Activated CD4-positive, alpha-beta memory T cell treated with anti-CD3 and anti-CD28 coated beads, Interleukin-2, amount 10 ng/mL, durations not matched to agents 7 days and 5 days (primary cell): ENCODE measurements around the gene FCN3. TPM values are rescaled to one million over a fixed set of nuclear protein-coding genes. Genes with fewer than 3 reads are reported as not detected.

ENCODE experiments used
- CTCF ChIA-PET: fragments of 350-600 bp; sonication (Branson Sonifier 250); formaldehyde crosslinking; loops from one replicate; lab custom pipeline; 2021; ENCODE audit warnings: antibody characterized with exemption, inconsistent platforms; lab: Charles Lee
- POLR2A ChIA-PET: fragments of 350-600 bp; sonication (Branson Sonifier 250); formaldehyde crosslinking; loops from one replicate; lab custom pipeline; 2021; ENCODE audit warnings: antibody characterized with exemption; lab: Charles Lee
- DNase-seq: peaks from one replicate; pipeline ENCODE4 v3.0.0-alpha.2; 2020
- H3K27ac Mint-ChIP-seq: one replicate; pipeline ENCODE4 v1.8.0; 2021; ENCODE audit warnings: mild to moderate bottlenecking, mixed read lengths
- H3K27me3 Mint-ChIP-seq: one replicate; pipeline ENCODE4 v1.8.0; 2021; ENCODE audit warnings: mixed read lengths
- H3K36me3 Mint-ChIP-seq: one replicate; pipeline ENCODE4 v1.8.0; 2021; ENCODE audit warnings: low read depth, mixed read lengths
- H3K4me1 Mint-ChIP-seq: one replicate; pipeline ENCODE4 v1.8.0; 2021; ENCODE audit warnings: mixed read lengths
- H3K4me3 Mint-ChIP-seq: one replicate; pipeline ENCODE4 v1.8.0; 2021; ENCODE audit warnings: mild to moderate bottlenecking, mixed read lengths
- H3K9me3 Mint-ChIP-seq: one replicate; pipeline ENCODE4 v1.8.0; 2021; ENCODE audit warnings: mixed read lengths
- total RNA-seq, 2 experiments: library from RNA; stranded (reverse); gene quantifications; one replicate each; pipeline ENCODE4 v1.2.3, GENCODE V29; 2021

FCN3 gene
- total RNA-seq, 2 experiments from 2014 or later, result not detected

DNA sequence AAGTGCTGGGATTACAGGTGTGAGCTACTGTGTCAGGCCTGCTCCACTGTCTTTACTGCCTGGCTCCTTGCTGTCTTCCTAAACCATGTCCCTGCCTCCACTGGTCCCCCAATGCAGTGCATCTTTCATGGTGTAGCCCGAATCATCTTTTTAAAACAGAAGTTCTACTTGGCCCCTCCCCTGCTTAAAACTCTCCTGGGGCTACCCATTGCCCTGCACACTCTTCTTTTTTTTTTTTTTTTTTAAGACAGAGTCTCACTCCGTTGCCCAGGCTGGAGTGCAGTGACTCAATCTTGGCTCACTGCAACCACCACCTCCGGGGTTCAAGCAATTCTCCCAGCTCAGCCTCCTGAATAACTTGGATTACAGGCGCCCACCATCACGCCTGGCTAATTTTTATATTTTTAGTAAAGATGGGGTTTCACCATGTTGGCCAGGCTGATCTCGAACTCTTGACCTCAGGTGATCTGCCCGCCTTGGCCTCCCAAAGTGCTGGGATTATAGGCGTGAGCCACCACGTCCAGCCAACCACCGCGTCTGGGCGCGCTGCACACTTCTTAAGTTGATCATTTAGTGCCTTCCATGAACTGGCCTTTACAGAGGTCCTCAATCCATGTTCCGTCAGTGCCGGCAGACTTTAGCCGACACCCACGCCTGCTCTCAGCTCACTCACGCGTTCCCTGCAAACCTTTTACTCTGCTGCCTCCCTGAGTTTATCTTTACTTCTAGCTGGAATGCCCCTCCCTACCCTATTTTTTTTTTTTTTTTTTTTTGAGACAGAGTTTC, 2.4 kb downstream of the FCN3 start:
- H3K4me1 Mint-ChIP-seq, result peaks cover 20% of the 10 kb centered on the region
- no peaks in the 10 kb centered on the region for H3K9me3 Mint-ChIP-seq
- POLR2A ChIA-PET, result interaction anchor here (1.1 kb wide), 1 partner anchor 9 kb away, joined by 3 read pairs; no protein-coding TSS in a partner anchor
- no peak overlapping the region for H3K27ac Mint-ChIP-seq
- CTCF ChIA-PET, result interaction anchor here (0.7 to 1.7 kb wide), 4 partner anchors 16 to 217 kb away, joined by 3 to 6 read pairs (median 3); partner anchors contain the start of gene SLC9A1
- peaks cover 3% of the 10 kb centered on the region for H3K27me3 Mint-ChIP-seq
- no peaks in the 10 kb centered on the region for H3K36me3 Mint-ChIP-seq
- H3K4me3 Mint-ChIP-seq, result no peak overlapping the region
- no peak for DNase-seq

DNA sequence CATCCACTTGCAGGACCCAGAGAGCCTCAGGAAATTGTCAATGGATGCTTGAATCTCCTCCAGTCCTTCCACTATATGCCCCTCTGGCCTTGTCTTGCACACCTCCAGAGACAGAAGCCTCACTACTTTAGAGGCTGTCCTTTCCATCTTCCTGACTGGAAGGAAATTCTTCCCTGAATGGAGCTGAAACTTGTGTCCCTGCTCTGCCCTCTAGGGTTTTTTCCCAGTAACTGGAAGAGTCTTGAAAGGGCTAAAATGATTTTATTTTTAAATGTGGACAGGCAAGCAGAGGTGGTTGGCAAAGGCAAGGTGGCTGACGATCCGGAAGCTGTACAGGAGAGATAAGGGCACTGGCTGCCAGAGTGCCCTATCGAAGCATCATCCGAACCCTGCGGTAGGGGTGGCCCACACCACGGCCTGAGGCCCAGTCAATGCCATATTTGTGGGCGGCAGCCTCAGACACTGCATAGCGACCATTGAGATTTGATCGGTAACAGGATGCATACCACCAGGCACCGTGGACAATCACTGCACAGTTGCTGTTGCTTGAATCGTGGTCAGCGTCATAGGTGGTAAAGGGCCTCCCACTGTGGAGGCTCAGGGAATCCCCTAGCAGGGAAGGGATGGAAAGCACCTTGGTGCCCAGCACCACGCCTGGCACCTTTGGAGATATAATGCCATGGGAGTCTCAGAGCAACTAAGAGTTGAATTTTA, 5.6 kb downstream of the FCN3 start:
- no peaks in the 10 kb centered on the region for H3K27me3 Mint-ChIP-seq
- no peak overlapping the region for H3K4me3 Mint-ChIP-seq
- H3K9me3 Mint-ChIP-seq, result no peaks in the 10 kb centered on the region
- no peak overlapping the region for H3K27ac Mint-ChIP-seq
- DNase-seq, result no peak
- H3K4me1 Mint-ChIP-seq, result peaks cover 37% of the 10 kb centered on the region
- ChIA-PET CTCF (interaction anchor here (0.6 to 1.7 kb wide), 3 partner anchors 13 to 214 kb away, joined by 3 to 6 read pairs (median 3); partner anchors contain the start of gene SLC9A1), POLR2A (interaction anchor here (0.6 kb wide), 1 partner anchor 1250 kb away, joined by 3 read pairs; no protein-coding TSS in a partner anchor)
- no peaks in the 10 kb centered on the region for H3K36me3 Mint-ChIP-seq

DNA sequence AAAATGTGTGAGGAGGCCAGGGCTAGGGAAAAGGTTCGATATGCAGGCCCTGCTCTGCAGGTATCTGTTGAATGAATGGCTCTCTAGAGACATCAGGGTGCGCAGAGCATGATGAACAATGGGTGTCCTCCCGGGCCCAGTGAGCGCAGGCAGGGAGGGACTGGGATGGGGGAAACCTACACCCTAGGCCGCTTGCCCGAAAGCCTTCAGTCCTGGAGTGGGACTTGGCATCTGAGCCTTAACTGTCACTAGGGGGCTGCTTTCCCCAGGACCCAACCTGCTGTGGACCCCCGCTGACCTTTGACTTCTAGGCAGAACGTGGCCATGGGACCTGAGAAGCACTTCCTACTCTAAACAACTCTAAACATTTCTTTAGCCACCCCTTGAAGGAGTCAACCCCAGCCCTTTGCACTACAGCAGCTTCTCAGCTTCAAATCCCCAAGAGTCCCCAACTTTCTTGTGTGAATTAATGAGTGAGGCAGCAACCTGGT, 7.4 kb downstream of the FCN3 start:
- H3K4me3 Mint-ChIP-seq, result peak overlapping the region; percentile 48
- DNase-seq, result no peak

DNA sequence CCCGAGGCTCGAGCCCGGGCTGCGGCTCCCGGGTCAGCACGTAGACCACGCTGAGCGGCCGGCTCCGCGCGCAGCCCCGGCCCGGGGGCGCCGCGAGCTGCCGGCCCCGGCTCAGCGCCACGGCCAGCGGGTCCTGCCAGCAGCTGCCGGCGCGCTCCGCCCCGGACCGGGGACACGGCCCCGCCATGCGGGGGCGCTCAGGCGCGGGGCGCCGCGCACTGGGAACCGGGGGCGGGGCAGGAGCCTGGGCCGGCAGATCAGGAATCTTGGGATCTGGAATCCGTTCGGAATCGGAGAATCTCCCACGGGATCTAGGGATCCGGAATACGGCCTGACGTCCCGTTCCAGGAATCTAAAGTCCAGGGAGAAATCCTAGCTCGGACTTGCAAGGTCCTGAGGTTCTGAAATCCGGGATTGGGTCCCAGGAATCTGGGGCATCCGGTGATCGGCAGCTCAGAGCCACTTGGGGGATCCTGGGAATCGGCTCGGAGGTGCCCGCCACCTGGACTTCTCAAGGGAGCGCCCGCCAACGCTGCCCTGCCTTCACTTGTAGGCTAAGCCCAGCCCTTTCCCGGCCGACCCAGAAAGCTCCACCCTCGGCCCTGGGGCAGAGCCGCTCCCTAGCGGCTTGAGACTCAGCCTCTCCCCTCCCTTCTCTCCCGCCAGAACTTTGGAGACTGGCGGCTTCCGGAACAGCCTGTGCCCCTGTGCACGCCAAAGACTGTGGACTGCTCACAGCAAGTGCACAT, 8.0 kb downstream of the FCN3 start, which contains the start of gene MAP3K6:
MAP3K6 (minus strand) TSS at position 551 of the 749 bp plus-strand sequence; CDS start at position 187, 364 bp downstream.
- Mint-ChIP-seq H3K36me3 (no peaks in the 10 kb centered on the region), H3K27me3 (no peaks in the 10 kb centered on the region), H3K9me3 (no peaks in the 10 kb centered on the region), H3K27ac (peak within 1 kb of the TSS; percentile 83), H3K4me1 (peaks cover 37% of the 10 kb centered on the region), H3K4me3 (peak within 1 kb of the TSS; percentile 83)
- ChIA-PET POLR2A (interaction anchor here (0.6 to 3.2 kb wide), 10 partner anchors 9 to 287 kb away, joined by 3 to 32 read pairs (median 6); partner anchors contain the start of gene SYTL1), CTCF (interaction anchor here (0.8 to 2.8 kb wide), 17 partner anchors 9 to 370 kb away, joined by 3 to 36 read pairs (median 5); partner anchors contain the start of genes GPR3, SLC9A1 and SYTL1)
- DNase-seq, result peak; percentile 58

More for the DNA sequence above, 7.4 kb downstream of the FCN3 start:
- ChIA-PET POLR2A (interaction anchor here (1.2 to 3.2 kb wide), 5 partner anchors 10 to 25 kb away, joined by 3 to 32 read pairs (median 10); partner anchors contain the start of gene SYTL1), CTCF (interaction anchor here (0.8 to 2.8 kb wide), 10 partner anchors 10 to 49 kb away, joined by 3 to 36 read pairs (median 6); partner anchors contain the start of gene SYTL1)
- no peaks in the 10 kb centered on the region for H3K36me3 Mint-ChIP-seq
- H3K4me1 Mint-ChIP-seq, result peaks cover 37% of the 10 kb centered on the region
- no peaks in the 10 kb centered on the region for H3K9me3 Mint-ChIP-seq
- H3K27me3 Mint-ChIP-seq, result no peaks in the 10 kb centered on the region
- peak overlapping the region; percentile 26 for H3K27ac Mint-ChIP-seq

GRCh38 chr1:27366113-27366410, 8.6 kb downstream of the FCN3 start:
- Mint-ChIP-seq H3K27ac (peak overlapping the region; percentile 83), H3K27me3 (no peaks in the 10 kb centered on the region), H3K9me3 (no peaks in the 10 kb centered on the region), H3K4me1 (peaks cover 39% of the 10 kb centered on the region), H3K36me3 (no peaks in the 10 kb centered on the region), H3K4me3 (peak overlapping the region; percentile 83)
- peak; percentile 82 for DNase-seq
- ChIA-PET POLR2A (interaction anchor here (0.6 to 3.2 kb wide), 15 partner anchors 9 to 287 kb away, joined by 3 to 32 read pairs (median 4); partner anchors contain the start of genes CD164L2 and SYTL1), CTCF (interaction anchor here (0.8 to 2.8 kb wide), 19 partner anchors 9 to 369 kb away, joined by 3 to 36 read pairs (median 5); partner anchors contain the start of genes GPR3, SLC9A1 and SYTL1)

GRCh38 chr1:27365372-27366112, 9.1 kb downstream of the FCN3 start:
- POLR2A ChIA-PET, result interaction anchor here (0.6 to 3.2 kb wide), 16 partner anchors 8 to 286 kb away, joined by 3 to 32 read pairs (median 4); partner anchors contain the start of genes CD164L2 and SYTL1
- Mint-ChIP-seq H3K36me3 (no peaks in the 10 kb centered on the region), H3K4me3 (peak overlapping the region; percentile 83), H3K27me3 (no peaks in the 10 kb centered on the region), H3K27ac (peak overlapping the region; percentile 83), H3K4me1 (peaks cover 39% of the 10 kb centered on the region), H3K9me3 (no peaks in the 10 kb centered on the region)
- peak; percentile 86 for DNase-seq
- CTCF ChIA-PET, result interaction anchor here (0.6 to 2.8 kb wide), 21 partner anchors 8 to 369 kb away, joined by 3 to 36 read pairs (median 4); partner anchors contain the start of genes GPR3, SLC9A1 and SYTL1

DNA sequence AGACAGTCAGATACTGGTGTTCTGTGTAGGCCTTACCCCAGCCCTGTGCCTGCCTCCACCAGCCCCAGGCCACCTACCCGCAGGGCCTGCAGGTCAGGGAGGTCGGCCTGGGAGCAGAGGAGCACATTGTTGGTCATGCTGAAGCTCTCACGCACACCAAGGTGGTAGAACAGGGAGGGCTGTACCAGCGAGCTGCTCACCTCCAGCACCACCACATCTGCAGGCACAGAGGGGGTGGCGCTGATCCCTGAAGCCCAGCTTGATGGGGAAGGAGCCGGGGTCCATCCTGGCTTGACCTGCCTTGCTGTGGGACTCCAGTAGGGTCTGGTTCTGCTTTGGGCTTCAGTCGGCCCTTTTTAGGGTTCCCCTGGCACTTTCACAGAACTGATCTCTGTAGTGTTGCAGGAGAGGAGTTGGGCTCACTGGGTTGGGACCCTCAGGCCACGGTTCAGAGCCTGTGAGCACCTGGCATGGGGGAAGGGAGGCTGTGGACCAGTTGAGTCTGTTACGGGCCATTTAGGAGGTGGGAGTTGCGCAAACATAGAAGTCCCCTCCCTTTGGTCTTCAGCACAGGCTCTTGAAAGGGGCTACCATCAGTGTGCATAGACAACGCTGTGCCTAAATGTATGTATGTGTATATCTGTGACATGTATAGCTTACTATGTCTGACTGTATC, 9.8 kb downstream of the FCN3 start:
- no peaks in the 10 kb centered on the region for H3K9me3 Mint-ChIP-seq
- CTCF ChIA-PET, result interaction anchor here (0.6 to 2.8 kb wide), 16 partner anchors 8 to 305 kb away, joined by 3 to 36 read pairs (median 6); partner anchors contain the start of genes GPR3 and SYTL1
- DNase-seq, result no peak
- H3K4me3 Mint-ChIP-seq, result peak overlapping the region; percentile 83
- H3K4me1 Mint-ChIP-seq, result peaks cover 41% of the 10 kb centered on the region
- peaks cover 3% of the 10 kb centered on the region for H3K27me3 Mint-ChIP-seq
- H3K27ac Mint-ChIP-seq, result peak overlapping the region; percentile 48
- POLR2A ChIA-PET, result interaction anchor here (1.0 to 3.2 kb wide), 10 partner anchors 8 to 64 kb away, joined by 3 to 32 read pairs (median 4); partner anchors contain the start of genes CD164L2 and SYTL1
- no peaks in the 10 kb centered on the region for H3K36me3 Mint-ChIP-seq

DNA sequence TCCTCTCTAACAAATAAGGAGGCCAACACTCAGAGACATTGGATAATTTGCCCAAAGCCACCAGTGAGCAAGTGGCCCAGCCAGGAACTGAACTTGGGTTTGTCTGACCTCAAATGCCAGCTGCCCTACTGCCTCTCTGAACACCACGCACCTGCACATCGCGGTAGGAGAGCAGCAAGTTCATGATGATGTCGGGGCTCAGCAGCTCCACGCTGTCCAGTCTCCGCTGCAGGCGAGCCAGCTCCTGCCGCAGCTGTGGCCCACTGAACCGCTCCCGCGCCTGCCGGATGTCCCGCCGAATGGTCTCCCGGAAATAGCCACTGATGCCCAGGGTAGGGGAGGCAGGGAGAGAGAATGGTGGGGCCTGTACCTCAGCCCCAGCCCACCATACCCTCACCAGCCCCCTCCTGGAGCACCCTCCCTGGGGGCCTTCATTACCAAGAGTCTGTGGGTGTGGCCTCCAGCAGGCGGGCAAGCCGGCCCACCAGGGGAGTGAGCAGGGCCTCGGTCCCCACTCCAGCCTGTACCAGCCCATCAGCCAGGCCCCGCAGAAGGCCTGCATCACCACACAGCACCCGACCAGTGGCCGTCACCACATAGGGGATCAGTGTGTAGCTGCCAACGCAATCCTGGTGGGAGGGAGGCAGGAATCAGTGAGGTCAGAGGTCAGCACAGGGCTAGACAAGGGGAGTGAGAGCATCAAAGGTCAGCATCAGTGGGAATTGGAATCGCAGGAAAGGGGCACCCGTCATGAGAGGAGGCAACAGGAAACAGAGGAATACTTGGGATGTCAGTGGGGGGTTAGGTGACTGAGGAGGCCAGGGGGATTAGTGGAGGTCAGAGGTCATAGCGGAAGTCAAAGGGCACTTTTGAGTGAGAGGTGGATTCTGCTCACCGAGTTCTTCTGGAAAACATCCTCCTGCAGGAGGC, 10.6 kb downstream of the FCN3 start:
- H3K9me3 Mint-ChIP-seq, result no peaks in the 10 kb centered on the region
- no peak for DNase-seq
- no peak overlapping the region for H3K4me3 Mint-ChIP-seq
- no peak overlapping the region for H3K27ac Mint-ChIP-seq
- peaks cover 4% of the 10 kb centered on the region for H3K27me3 Mint-ChIP-seq
- ChIA-PET POLR2A (interaction anchor here (1.3 to 2.8 kb wide), 2 partner anchors 7 to 41 kb away, joined by 4 to 32 read pairs; no protein-coding TSS in a partner anchor), CTCF (interaction anchor here (1.2 to 2.8 kb wide), 2 partner anchors 32 to 68 kb away, joined by 6 to 21 read pairs; no protein-coding TSS in a partner anchor)
- no peaks in the 10 kb centered on the region for H3K36me3 Mint-ChIP-seq
- H3K4me1 Mint-ChIP-seq, result peaks cover 41% of the 10 kb centered on the region

DNA sequence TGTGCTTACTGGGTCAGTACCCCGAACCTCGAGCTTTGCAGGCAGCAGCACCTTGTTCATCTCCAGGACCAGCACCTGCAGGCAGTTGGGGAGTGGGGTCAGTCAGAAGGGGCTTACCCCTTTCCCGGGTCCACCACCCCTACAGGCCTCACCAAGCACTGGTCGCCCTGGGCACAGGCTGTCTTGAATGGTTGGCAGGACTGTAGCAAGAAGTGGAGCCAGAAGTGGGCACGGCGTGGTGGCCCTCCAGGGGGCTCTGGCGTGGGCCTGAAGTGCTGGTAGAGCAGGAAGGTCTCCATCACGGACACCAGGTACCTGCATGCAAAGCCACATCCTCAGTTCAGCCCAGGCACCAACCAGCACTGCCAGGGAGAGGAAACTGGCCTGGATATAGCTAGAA, 13.1 kb downstream of the FCN3 start:
- ChIA-PET POLR2A (interaction anchor here (0.7 to 1.2 kb wide), 3 partner anchors 9 to 29 kb away, joined by 3 read pairs; no protein-coding TSS in a partner anchor), CTCF (interaction anchor here (0.9 to 1.1 kb wide), 2 partner anchors 26 to 301 kb away, joined by 3 read pairs; no protein-coding TSS in a partner anchor)
- Mint-ChIP-seq H3K36me3 (no peaks in the 10 kb centered on the region), H3K9me3 (no peaks in the 10 kb centered on the region), H3K4me3 (no peak overlapping the region), H3K4me1 (peaks cover 47% of the 10 kb centered on the region), H3K27me3 (peaks cover 8% of the 10 kb centered on the region), H3K27ac (no peak overlapping the region)
- DNase-seq, result no peak

GRCh38 chr1:27361044-27361402, 13.6 kb downstream of the FCN3 start:
- peaks cover 8% of the 10 kb centered on the region for H3K27me3 Mint-ChIP-seq
- ChIA-PET POLR2A (interaction anchor here (1.1 to 1.2 kb wide), 2 partner anchors 9 to 28 kb away, joined by 3 read pairs; no protein-coding TSS in a partner anchor), CTCF (interaction anchor here (1.9 kb wide), 1 partner anchor 10 kb away, joined by 4 read pairs; no protein-coding TSS in a partner anchor)
- H3K9me3 Mint-ChIP-seq, result no peaks in the 10 kb centered on the region
- peak overlapping the region; percentile 21 for H3K4me3 Mint-ChIP-seq
- no peak overlapping the region for H3K27ac Mint-ChIP-seq
- DNase-seq, result no peak
- peaks cover 52% of the 10 kb centered on the region for H3K4me1 Mint-ChIP-seq
- H3K36me3 Mint-ChIP-seq, result no peaks in the 10 kb centered on the region
